HG03354 (cell line): ENCODE data around the gene PDS5A.
"Not testable (repeated sequence)": the region's sequence is repeated elsewhere in the genome, so short reads cannot be mapped to it uniquely, and the experiment has no call there.

Experiments used
- ATAC-seq: cut with Tn5 transposase; IDR thresholded peaks from one replicate; pipeline ENCODE4 v1.9.1; 2021; ENCODE audit warnings: mild to moderate bottlenecking; ENCODE audit not compliant: unreplicated experiment, poor library complexity, severe bottlenecking

PDS5A gene

DNA sequence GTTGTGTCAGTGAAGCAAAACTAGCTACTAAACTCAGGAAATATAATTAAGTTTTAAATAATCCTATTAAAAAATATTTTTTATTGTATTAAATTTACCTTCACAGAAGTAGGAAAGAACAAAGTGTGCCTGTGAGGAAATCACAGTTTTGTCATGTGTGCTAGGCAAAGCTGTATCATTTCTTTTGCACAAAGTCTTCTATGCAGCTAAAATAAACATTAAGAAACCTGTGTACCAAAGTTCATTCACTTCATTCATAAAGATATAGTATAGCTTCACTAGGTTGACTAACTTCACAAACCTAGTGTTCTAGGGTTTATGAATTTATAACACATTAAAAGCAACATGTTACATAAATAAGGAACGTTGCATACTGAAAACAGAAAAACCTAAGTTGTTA, 131.0 kb downstream of the PDS5A start:
- ATAC-seq, result no peak

DNA sequence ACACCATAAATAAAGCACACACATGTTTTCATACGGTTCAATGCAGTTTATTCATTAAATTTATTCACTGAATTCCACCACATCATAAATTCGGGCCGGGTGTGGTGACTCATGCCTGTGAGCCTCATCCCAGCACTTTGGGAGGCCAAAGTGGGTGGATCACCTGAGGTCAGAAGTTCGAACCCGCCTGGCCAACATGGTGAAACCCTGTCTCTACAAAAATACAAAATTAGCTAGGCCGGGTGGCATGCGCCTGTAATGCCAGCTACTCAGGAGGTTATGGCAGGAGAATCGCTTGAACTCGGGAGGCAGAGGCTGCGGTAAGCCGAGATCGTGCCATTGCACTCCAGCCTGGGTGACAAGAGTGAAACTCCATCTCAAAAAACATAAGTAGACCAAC, 131.6 kb downstream of the PDS5A start:
- ATAC-seq, result no peak

DNA sequence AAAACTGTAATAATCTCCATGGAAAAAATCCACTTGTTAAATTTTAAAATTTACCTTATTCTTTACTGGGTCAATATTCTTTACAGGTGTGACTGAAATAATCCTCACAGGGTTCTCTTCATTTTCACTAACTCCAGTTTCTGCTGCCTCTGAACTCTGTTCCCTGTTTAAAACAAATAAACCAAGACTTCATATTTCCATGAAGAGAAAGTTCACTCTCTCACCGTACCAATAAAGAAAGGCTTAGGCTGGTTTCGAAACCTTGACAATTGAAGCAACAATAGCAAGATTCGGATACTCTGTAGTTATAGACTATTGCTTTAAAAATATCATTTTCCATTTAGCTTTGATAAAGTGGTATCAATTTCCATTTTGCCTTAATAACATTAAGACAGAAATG, 135.8 kb downstream of the PDS5A start:
- no peak for ATAC-seq

DNA sequence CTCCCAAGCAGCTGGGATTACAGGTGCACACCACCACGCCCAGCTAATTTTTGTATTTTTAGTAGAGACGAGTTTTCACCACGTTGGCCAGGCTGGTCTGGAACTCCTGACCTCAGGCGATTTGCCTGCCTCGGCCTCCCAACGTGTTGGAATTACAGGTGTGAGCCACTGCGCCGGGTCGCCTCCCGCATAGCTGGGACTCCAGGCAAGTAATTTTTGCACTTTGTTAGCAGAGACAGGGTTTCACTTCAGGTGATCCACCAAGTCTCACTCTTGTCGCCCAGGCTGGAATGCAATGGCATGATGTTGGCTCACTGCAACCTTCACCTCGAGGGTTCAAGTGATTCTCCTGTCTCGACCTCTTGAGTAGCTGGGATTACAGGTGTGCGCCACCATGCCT, 137.2 kb downstream of the PDS5A start:
- ATAC-seq, result not testable (repeated sequence)

DNA sequence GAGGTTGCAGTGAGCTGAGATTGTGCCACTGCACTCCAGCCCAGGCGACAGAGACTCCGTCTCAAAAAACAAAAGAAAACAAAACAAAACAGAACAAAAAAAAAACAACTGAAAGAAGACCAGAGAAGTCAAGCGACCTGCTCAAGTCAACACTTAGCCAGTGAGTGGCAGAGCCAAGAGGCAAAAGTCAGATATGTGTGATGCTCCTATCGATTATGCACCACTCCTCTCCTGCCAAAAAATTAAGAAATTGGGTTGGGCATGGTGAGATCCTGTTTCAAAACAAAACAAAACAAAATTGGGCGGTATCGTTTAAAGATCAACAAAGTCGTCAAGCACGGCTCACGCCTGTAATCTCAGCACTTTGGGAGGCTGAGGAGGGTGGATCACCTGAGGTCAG, 137.7 kb downstream of the PDS5A start:
- no peak for ATAC-seq

DNA sequence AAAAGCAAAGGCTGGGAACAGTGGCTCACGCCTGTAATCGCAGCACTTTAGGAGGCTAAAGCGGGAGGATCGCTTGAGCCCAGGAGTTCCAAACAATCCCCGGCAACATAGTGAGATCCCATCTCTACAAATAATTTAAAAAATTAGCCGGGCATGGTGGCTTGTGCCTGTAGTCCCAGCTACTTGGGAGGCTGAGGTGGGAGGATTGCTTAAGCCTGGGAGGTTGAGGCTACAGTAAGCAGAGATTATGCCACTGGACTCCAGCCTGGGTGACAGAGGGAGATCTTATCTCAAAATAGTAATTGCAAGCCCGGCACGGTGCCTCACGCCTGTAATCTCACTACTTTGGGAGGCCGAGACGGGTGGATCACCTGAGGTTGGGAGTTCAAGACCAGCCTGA, 139.3 kb downstream of the PDS5A start:
- not testable (repeated sequence) for ATAC-seq

DNA sequence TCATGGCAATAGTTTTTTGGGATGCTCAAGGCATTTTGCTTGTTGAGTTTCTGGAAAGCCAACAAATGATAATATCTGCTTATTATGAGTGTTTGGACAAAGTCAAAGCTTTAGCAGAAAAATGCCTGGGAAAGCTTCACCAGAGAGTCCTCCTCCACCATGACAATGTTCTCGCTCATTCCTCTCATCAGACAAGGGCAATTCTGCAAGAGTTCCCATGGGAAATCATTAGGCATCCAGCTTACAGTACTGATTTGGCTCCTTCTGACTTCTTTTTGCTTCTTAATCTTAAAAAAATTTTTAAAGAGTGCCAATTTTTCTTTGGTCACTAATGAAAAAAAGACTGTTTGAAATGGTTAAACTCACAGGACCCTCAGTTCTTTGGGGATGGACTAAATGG, 143.4 kb downstream of the PDS5A start:
- no peak for ATAC-seq

DNA sequence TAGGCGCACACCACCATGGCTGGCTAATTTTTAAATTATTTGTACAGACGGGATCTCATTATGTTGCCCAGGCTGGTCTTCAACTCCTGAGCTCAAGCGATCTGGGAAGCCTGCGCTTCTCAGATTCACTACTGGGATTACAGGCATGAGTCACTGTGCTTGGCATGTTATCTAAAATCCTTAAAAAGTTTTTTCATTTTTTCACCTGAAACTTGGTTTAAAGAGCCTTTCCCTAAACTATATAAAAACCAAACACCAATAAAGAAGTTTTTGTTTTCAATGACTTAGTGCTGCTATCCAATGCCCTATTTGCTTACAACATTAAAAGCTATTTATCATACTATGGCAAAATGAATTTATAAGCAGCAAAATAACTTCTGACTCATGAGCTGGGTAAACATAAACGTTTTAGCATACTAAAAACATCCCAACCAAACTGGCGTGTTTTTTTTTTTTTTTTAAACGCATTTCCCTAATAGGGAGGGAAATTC, 151.9 kb downstream of the PDS5A start:
- no peak for ATAC-seq

DNA sequence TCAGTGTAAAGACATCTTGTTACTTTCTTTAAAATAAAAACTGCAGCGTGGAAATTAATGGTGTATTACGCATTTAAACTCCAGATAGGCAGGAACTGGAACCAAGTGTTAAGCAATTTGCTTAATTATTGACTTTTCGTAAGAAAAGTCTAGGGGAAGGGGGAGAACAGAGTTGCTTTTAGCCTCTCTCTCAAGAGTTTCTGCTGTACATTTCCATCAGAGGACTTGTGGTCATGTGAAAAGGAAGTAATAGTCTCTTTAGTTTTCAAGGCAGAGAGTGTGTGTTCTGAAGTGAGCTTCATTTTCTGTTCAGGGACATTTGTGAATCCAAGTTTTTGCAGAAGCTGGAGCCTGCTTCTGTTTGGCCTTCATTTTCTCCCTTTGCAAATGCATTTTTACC, 152.6 kb downstream of the PDS5A start:
- ATAC-seq, result no peak

DNA sequence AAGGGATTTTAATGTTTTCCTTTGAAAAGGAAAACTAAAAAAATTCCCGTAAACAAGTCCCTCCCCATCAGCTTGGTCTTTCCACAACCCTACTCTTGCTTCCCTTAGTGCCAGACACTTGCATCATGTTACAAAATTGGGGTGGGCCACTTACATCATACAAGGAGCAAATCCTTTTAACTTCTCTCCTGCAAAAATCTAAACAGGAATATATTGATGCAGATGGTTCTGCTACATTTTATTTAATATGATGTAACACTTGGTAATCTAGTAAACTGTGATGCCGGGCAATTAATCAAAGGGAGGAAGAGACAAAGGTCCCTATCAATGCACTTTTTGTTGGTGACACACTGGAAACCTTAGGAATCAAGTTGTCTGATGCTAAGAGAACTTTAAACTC, 154.5 kb downstream of the PDS5A start:
- ATAC-seq, result no peak

DNA sequence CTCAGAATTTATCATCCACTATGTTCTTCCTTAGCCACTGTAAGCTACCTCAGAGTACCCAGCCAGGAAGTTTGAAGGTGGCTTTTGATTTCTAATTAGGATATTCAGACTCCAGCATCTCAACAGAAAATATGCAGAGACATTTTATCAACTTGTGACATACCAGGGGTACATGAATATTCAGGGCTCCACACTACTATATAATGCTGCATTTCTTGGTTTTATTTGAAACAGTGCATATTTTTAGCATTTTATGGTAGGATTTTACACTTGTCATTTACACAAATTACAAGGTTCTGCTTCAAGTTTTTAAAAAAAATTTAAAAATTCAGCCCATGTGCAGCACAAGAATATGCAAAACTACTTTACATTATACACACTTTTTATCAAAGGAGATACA, 155.0 kb downstream of the PDS5A start:
- no peak for ATAC-seq

DNA sequence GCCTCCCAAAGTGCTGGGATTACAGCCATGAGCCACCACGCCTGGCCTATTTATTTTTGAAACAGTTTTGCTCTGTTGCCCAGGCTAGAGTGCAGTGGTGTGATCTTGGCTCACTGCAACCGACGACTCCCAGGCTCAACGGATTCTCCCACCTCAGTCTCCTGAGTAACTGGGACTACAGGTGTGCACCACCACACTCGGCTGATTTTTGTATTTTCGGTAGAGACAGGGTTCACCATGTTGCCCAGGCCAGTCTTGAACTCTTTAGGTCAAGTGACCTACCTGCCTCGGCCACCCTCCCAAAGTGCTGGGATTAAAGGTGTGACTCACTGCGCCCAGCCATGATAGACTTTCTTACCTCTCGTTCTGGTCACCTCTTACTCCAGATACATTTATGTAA, 155.8 kb downstream of the PDS5A start:
- ATAC-seq, result no peak

DNA sequence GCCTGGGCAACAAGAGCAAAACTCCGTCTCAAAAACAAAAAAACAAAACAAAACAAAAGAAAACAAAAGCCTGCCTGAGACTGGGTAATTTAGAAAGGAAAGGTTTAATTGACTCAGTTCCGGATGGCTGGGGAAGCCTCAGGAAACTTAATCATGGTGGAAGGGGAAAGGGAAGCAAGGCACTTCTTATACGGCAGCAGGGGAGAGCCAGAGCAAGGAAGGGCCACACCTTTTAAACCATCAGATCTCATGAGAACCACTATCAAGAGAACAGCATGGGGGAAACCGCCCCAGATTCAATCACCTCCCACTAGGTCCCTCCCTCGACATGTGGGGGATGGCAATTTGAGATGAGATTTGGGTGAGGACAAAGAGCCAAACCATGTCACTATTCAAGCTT, 157.5 kb downstream of the PDS5A start:
- no peak for ATAC-seq

DNA sequence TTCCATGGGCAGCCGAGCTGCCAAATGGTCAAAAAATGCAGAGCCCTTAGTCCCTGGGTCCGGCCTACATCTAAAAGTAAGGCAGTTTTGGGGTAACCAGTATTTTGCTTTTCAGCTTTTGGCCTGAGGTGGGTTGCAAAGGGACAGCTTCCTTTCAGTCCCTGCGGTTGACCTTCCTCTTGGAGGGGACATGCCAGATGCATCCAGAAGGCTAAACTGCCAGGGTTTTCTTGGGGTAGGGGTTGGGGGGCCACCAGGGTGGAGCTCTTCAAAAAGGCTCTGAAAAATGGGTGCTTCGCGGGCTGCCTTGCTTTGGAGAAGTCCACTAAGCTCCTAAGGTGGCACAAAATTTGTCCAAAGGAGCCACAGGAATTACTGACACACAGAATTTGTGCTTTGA, 159.1 kb downstream of the PDS5A start:
- ATAC-seq, result no peak

DNA sequence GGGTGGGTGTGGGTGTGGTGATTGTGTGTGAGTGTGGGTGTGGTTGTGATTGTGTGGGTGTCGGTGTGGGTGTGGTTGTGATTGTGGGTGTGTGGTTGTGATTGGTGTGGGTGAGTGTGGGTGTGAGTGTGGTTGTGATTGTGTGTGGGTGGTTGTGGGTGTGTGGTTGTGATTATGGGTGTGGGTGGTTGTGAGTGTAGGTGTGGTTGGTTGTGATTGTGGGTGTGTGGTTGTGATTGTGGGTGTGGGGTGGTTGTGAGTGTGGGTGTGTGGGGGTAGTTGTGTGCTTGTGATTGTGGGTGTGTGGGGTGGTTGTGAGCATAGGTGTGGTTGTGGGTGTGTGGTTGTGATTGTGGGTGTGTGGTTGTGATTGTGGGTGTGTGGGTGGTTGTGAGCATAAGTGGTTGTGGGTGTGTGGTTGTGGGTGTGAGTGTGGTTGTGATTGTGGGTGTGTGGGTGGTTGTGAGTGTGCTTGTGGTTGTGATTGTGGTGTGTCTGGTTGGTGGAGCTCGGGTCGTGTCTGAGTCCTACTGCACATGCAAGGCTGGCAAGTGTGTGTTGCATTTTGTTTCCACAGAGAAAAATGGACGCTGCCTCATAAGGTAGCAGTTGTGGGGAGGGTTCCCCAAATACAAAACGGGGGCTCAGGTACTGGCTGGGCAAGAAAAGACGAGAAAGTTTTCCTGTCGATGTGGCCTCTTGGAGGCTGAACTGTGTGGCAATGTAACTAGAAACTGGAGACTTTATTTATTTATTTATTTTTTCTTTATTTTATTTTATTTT, 163.1 kb downstream of the PDS5A start:
- no peak for ATAC-seq

DNA sequence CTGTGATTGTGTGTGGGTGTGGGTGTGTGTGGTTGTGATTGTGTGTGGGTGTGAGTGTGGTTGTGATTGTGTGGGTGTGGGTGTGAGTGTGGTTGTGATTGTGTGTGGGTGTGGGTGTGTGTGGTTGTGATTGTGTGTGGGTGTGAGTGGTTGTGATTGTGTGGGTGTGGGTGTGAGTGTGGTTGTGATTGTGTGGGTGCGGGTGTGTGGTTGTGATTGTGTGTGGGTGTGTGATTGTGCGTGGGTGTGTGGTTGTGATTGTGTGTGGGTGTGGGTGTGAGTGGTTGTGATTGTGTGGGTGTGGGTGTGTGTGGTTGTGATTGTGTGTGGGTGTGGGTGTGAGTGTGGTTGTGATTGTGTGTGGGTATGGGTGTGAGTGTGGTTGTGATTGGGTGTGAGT, 163.9 kb downstream of the PDS5A start:
- not testable (repeated sequence) for ATAC-seq

DNA sequence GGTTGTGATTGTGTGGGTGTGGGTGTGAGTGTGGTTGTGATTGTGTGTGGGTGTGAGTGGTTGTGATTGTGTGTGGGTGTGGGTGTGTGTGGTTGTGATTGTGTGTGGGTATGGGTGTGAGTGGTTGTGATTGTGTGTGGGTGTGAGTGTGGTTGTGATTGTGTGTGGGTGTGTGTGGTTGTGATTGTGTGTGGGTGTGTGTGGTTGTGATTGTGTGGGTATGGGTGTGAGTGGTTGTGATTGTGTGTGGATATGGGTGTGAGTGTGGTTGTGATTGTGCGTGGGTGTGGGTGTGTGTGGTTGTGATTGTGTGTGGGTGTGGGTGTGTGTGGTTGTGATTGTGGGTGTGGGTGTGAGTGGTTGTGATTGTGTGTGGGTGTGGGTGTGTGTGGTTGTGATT, 164.7 kb downstream of the PDS5A start:
- ATAC-seq, result not testable (repeated sequence)

DNA sequence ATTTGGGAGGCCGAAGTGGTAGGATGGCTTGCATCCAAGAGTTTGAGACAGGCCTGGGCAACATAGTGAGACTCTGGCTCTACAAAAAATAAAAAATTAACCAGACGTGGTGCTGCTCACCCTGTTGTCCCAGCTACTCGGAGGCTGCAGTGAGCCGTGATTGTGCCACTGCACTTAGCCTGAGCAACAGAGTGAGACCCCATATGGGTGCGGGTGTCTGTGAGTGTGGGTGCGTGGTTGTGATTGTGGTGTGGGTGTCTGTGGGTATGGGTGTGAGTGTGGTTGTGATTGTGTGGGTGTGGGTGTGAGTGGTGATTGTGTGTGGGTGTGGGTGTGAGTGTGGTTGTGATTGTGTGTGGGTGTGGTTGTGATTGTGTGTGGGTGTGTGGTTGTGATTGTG, 165.2 kb downstream of the PDS5A start:
- no peak for ATAC-seq

DNA sequence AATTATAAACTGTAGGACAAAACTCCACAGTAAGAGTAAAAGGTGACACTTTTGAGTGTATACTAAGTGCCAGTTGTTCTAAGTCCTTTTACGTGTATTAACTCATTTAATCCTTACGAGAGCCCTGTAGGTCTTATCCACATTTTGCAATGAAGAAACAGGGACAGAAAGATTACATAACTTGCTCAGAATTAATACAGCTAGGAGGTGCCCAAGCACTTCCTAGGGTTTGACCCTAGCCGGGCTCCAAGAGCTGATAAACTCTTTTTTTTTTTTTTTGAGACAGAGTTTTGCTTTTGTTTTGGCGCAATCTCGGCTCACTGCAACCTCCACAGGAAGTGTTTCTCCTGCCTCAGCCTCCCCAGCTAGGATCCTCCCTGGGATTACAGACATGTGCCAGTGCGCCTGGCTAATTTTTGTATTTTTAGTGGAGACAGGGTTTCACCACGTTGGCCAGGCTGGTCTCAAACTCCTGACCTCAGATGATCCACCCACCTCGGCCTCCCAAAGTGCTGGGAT, 169.4 kb downstream of the PDS5A start:
- ATAC-seq, result no peak

DNA sequence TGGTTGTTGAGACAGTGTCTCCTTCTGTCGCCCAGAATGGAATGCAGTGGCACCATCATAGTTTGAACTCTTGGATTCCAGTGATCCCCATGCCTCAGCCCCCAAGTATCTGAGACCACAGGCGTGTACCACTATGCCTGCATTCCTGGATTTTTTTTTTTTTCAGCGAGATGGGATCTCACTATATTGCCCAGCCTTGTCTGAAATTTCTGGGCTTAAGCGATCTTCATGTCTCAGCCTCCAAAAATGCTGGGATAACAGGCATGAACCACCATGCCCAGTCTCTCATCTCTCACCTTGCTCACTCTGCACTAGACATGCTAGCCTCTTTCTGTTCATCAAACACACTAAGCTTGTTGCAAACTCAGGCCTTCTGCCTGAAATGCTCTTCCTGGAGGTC, 175.7 kb downstream of the PDS5A start:
- ATAC-seq, result no peak

DNA sequence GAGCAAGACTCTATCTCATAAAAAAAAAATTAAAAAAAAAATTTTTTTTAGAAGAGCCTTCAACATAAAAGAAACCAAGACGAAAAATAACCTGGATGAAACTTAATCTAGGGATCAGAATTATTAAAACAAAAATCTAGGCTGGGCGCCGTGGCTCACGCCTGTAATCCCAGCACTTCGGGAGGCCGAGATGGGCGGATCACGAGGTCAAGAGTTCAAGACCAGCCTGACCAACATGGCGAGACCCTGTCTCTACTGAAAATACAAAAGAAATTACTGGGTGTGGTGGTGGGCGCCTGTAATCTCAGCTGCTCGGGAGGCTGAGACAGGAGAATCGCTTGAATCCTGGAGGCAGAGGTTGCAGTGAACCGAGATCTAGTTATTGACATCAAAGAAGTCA, 184.7 kb downstream of the PDS5A start:
- ATAC-seq, result not testable (repeated sequence)

DNA sequence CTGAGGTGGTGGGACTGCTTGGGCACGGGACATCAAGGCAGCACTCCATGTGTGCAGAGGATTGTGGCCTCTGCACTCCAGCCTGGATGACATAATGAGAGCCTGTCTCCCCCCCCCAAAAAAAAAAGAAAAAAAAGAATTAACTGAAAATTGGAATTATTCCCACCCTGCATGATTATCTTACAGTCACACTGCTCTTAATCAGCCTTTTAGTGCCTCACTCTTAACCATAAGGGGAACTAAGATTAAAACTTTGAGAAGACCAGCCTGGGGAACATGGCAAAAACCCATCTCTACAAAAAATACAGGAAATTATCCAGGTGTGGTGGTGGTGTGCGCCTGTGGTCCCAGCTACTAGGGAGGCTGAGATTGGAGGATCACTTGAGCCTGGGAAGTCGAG, 185.2 kb downstream of the PDS5A start:
- ATAC-seq, result no peak
